Stimulated activated CD4-positive, alpha-beta T cell treated with anti-CD3 and anti-CD28 coated beads, Interleukin-1b, Interleukin-23, amount 100 ng/mL, for 48 hours (primary cell): ENCODE data around the gene CDH4.
"Not testable (repeated sequence)": the region's sequence is repeated elsewhere in the genome, so short reads cannot be mapped to it uniquely, and the experiment has no call there.

Source experiments
- DNase-seq: peaks from one replicate; pipeline ENCODE4 v3.0.0-alpha.2; 2020

CDH4 gene

DNA sequence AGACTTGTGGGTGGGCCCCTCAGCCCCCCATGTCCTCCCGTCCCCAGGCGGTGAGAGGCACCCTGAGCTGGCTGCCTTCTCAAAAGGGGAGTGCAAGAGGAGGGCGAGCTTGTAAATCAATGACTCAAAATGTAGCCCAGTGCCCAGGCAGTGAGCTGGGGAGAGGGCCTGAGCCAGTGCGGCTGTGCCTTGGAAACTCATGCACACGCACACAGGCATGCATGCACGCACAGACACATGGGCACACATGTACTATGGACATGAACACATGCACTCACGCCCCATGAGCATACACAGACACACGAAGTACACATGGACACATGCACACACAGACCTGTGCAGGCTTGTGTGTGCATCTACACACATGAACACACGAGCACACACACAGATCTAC, 680.1 kb downstream of the CDH4 start:
- no peak for DNase-seq

DNA sequence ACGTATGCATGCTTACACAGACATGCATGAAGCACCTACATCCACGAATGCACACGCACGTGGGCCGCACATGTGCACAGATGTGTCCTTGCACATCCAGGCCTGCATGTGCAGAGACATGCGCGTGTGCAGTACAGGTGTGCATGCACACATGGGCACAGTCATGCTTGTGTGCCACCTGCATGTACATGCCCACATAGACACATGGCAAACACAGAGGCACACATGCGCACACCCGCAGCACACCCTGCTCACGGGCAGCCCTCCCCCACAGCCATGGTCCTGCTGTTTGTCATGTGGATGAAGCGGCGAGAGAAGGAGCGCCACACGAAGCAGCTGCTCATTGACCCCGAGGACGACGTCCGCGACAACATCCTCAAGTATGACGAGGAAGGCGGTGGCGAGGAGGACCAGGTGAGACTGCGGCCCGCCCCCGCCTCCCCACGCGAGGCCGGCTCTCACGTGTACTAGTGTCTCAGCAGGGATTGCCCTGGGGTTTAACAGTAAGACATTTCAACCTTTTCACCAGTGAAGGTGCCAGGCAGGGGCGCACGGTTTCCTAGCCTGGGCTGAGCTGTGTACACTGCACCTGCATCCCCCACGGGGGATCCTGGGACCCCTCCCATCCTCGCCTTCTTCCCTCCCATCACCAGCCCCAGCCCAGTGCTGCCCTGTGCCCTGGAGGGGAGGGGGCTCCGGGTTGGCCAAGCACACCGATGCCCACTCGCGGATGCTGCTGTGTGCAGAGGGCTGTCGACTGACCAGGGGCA, 680.8 kb downstream of the CDH4 start:
- DNase-seq, result no peak

DNA sequence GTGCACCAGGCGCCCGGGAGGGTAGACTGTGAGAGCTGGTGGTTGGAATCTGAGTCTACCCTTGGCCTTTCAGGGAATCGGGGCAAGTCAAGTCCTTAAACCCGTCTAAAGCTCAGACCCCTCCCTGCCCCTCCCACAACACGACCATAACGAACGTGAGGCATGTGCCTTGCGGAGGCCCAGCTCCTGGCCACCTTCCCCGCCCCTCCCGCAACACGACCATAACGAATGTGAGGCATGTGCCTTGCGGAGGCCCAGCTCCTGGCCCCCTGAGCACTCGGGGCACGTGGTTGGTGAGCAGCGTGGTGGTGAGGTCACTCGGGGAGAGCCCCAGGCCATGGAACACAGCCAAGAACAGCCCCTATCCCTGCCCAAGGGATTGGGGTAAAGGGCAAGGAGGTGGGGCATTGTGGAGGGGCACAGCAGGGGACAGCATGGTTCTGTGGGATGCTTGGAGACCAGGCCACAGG, 681.5 kb downstream of the CDH4 start:
- no peak for DNase-seq

DNA sequence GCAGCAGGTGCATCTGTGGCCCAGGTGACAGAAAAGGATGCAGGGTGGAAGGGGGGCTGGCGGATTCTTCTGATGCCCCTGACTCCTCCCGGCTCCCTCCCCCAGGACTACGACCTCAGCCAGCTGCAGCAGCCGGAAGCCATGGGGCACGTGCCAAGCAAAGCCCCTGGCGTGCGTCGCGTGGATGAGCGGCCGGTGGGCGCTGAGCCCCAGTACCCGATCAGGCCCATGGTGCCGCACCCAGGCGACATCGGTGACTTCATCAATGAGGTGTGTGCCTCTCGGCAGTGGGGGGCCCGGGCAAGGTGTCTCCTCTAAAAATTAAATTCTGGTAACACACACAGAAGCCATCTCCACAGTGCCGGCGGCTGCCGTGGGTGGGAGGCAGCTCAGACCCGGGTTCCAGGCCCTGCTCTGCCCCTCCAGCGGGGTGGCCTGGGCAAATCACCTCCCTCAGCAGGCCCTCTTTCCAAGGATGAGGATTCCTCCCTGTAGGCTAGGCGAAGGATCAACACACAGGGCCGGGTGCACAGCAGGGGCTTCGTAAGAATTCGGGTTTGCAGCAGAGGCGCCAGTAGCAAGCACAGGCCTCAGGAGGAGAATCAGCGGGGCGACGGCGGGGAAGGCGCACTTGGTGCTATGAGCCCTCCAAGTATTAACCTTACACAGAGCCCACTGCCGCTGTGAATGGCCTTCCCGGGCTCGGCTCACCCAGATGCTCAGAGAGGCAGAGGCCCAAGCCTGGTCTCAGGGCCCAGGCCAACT, 682.1 kb downstream of the CDH4 start:
- no peak for DNase-seq

DNA sequence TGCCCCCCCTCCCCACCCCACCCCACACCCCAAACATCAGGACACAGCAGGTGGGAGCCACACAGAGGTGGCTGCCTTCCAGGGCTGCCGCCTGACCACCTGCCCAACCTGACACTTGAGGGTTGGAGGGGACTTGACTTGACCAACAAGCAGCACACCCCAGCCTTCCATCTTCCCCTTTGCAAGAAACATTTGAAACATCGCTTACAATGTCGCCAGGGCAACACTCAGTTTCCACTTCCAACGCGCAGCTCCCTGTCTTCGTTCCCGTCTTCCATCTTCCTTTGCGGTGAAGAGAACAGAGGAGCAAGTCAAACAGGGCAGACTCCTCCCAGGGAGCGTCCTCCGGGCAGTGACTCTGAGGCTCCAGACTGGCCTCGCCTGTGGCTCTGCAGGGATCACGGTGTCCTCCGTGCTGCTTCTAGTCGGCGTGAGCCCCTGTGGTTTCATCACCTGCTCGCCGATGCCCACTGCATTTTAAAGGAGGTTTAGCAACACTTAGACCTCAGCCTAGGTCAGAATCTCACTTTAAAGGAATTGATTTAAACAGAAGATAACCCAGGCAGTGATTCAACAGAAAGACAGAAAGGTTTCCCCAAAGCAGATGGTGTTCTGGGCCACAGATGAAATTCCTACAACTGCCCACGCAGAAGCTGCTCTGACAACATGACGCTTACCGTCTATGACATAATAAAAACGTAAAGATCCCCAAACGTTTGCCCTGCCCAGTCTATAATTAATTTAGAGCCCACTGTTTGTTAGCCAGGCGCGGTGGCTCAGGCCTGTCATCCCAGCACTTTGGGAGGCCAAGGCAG, 682.9 kb downstream of the CDH4 start:
- DNase-seq, result no peak

DNA sequence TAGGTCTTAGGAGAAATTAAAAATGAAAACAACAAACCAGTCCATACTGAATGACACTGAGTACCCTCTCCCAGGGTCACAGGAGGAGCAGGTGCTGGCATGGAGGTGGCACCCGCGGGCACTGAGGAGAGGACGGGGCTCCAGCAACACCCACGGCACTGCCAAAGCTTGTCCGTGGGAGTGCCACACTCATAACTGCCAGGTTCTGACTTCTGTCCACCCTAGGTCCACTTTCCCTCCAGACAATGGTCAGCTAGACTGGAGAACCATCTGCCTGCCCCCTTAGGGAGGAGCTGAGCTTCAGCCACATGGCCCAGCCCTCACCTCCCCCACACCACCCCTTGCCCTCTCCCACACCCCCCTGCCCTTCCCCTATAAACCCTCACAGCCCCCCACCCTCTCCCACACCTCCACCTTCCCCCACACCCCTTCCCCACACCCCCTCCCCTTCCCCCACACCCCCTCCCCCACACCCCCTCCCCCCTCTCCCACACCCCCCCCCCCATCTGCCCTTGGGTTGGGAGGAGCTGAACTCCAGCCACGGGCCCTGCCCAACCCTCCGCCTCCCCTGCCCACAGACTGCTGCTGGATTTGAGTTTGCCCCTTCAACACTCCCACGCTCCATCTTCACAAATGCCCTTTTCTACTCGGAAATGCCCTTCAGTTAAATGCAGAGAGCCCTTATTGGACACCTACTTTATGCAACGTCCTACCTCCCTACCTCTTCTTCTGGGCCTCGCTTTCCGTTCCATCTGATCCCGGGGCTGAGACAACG, 684.1 kb downstream of the CDH4 start:
- DNase-seq, result no peak

DNA sequence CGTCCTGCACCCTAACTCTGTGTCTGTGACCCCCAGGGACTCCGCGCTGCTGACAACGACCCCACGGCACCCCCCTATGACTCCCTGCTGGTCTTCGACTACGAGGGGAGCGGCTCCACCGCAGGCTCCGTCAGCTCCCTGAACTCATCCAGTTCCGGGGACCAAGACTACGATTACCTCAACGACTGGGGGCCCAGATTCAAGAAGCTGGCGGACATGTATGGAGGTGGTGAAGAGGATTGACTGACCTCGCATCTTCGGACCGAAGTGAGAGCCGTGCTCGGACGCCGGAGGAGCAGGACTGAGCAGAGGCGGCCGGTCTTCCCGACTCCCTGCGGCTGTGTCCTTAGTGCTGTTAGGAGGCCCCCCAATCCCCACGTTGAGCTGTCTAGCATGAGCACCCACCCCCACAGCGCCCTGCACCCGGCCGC, 684.7 kb downstream of the CDH4 start:
- DNase-seq, result no peak

DNA sequence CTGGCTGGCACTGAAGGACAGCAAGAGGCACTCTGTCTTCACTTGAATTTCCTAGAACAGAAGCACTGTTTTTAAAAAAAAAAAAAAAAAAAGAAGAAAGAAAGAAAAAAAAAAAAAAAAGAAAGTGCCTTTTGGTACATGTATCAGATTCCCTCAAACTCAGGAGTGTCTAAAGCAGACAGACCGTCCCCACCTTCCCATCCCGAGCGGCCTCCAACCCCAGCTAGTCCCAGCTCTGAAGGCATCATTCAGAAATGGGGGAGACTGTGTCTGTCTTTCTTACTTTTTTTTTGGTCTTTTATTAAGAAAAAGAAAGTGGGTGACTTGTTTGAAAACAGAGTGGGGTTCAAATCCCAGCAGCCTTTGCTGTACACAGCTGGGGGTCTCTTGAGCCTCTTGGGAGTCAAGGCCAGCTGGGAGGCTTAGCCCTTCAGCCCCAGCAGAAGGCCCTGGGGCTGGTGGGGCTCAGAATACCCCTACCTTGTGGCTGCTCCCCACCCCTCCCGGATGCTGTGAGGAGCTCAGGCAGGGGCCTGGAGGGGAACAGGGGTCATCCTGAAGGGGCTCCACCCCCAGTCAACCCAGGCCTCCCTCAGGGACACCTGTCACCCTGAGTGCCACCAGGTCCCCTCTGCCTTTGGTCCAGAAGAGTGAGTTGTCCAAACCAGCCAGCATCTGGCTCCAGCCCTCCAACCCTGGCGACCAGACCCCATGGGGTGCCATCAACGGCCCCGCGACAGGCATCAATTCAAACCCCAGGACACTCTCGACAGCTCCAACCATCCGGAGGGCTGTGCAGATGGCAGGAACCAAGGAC, 685.3 kb downstream of the CDH4 start:
- no peak for DNase-seq

DNA sequence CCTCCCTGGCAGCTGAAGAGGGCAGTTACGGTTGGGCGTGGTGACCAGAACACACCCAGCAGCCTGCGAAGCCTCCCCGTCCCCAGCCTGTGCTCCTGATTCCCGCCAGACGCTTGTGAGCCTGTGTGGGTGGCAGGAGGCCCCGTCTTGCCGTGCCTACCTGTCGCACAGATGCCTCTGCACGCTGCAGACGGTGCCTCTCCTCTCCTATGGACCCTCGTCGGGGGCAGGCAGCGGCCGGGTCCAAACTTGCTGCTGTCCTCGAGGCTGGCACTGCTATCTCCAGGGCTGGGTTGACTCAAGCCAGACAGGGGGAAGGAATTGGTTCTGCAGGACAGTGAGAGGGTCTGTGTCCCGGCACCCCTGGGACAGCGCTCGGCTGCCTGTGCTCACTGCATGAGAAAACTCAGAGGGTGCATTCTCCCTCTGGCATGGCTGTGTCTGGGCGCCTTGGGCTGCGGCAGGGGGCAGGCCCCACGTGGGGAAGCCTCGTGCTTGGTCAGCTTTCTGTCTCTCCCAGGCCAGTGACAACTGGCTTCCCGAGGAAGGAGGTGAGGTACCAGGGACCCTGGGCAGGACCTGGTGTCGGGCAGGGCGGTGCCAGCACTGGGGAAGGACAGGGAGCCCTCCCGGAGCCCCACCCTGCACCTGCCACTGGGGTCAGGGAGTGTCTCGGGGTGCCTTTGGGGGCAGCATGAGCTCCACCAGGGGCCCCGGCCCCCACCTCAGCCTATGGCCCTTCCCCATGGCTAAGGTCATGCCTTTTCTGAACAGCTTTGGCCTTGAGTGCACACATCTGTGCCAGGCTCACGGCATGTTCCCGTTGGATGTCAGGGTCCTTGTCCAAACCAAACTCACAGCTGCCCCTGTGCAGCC, 686.1 kb downstream of the CDH4 start:
- no peak for DNase-seq

DNA sequence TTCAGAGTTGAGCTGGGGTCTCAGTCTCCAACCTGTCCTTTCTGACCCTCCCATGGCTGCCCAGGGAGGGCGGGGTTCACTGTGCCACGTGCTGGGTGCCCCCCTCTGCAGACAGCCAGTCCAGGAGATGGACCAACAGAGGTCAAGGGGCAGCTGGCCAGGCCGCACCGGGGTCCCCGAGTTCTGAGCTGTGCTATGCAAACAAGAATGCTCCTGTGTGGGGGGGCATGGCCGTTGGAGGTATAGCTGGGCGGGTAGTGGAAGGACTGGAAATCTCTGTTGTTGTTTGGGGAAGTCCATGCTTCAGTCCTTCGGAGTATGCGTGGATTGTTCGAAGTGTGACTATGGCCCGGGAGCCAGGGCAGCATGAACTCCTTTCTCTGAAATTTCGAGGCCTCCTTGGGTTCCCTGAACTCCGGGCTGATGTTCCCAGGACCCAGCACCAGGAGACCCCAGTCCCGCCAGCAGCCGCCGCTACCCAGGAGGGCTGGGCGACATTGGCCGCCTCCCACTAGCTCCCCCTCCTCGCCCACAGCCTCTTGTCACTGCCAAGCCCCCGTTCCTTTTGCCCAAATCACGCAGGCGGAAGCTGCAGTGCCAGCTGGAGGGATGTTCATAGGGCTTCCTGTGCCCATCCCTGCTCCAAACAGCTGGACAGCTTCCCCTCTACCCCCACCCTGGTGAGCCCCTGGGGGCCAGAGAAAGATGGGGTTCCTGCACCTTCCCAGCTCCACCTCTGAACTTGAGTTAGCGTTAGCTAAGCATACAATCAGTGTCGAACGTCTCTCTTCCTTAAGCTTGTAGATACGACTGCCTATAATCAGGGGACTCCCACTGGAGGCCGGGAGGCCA, 687.0 kb downstream of the CDH4 start:
- DNase-seq, result no peak

DNA sequence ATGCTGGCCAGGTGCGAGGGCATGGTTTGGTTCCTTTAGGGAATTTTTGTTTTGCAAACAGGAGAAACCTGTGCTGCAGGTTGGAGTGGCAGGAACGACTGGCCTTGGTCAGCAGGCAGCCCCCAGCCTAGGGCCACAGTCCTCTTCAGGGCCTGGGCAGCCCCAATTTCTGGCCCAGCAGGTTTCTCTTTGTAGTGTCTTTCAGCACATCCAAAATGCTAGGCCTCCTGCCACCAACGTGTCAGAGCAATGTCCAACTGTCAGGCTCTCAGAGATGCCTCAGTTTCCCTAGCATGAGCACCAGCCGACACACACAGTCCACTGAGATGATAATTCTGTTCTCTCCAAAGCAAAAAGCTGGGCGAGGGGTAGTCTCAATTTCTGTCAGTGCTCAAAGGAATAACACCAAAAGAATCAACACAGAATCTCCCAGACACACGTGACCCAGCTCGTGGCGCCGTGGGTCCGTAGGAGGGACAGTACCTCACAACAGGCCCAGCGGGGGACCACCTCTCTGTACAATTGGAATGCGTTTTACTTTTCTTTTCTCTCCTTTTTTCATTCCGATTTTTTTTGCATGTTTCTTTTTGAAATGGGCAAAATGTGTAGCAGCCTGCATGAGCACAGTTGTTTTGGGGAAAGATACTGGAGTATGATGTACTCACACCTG, 687.8 kb downstream of the CDH4 start:
- no peak for DNase-seq

DNA sequence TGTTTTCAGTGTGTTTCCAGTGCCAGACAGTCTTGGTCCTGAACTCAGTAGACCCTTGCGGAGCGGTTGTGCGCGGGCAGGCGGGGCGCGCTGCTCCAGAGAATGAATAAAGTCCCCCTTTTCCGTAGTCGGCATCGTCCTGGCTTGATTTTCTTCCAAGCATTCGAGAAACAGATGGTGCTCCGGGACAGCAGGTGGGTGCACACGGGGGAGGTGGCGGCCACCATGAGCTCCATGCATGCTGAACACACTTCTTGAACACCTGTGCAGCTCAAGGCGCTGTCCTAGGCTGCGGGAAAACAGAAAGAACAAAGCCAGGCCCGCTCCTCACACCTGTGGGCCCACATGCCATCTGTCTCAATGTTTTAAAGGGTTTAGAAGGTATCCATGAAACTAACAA, 688.4 kb downstream of the CDH4 start:
- no peak for DNase-seq

DNA sequence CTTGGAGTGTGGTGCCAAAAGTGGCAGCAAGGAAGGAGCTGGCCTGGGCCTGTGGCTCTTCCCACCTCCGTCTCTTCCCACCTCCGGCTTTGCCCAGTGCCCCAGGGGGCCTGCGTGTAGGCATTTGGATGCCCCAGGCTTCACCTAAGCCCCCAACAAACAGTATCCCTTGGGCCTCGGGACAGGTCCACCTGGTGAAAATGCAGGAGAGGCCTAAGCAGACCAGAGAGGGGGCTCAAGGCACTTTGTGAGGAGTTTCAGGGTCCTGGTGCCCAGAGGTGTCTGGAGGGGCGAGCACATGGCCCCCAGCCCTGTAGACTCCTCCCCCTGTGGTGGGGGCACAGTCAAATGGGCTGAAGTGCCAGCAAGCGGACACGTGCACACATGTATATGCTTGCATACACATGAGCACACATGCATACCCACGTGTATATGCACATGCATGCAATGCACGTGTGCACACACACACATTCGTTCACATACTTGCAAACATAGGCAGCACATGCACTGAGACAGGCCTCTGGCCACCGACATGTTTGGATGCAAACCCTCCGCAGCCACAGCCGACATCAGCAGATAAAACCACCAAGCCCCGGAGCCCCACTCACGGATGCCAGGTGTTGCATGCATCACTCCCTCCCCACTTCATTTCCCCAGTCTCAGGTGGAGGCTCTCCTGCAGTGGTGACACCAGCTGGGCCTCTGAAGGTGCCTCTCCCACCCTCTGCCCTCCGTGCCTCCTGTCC, 689.1 kb downstream of the CDH4 start:
- no peak for DNase-seq

DNA sequence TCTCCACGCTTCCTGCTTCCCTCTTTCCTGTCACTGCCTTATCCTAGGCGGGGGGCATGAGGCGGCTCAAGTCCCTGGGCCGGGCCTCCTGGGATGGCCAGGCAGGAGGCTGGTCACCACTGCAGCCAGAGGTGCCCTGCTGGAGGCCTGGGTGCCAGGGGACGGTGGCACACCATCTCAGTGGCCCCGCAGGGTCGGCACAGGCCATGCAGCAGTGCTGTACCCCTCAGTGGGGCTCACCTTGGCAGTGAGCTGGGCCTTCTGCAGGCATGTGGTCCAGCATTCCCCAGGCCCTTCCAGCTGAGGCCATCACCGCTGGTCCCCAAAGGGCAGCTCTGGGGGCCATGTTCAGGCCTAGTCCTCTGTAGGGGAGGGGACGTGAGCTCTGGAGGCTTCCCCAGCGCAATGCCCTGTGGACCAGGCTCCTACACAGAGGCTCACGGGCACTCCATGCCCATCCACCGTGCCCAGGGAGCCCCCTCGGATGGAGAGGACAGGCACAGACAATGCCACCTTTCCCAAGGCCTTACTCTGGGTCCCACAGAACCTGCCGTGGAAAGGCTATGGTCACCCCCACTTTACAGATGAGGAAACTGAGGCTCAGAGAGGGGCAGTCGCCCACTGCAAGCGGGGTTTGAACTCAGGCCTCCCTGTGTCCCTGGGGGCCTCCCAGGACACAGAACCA, 689.8 kb downstream of the CDH4 start:
- DNase-seq, result no peak

DNA sequence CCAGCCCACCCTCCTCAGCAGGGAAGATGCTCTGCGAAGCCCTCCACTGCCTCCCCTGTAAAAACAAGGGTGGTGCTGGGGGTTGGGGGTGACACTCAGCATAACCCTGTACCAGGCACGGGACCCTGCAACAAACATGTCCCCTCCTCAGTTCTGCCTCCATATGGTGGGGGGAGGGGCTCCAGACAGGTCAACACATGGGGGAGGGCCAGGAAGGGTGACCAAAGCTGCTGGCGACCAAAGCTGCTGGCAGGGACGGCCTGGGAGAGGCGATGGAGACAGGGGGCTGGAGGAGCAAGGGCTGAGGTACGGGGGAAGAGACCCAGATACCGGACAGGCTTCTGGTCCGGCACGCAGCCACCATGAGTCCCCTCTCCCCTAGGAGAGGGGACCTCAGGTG, 690.5 kb downstream of the CDH4 start:
- DNase-seq, result no peak

DNA sequence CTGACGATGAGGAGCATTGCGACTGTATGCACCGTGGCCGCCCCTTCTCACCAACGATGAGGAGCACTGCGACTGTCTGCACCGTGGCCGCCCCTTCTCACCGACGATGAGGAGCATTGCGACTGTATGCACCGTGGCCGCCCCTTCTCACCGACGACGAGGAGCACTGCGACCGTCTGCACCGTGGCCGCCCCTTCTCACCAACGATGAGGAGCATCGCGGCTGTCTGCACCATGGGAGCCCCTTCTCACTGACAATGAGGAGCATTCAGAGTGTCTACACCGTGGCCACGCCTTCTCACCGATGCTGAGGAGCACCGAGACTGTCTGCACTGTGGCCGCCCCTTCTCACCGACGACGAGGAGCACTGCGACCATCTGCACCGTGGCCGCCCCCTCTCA, 692.9 kb downstream of the CDH4 start:
- DNase-seq, result not testable (repeated sequence)

DNA sequence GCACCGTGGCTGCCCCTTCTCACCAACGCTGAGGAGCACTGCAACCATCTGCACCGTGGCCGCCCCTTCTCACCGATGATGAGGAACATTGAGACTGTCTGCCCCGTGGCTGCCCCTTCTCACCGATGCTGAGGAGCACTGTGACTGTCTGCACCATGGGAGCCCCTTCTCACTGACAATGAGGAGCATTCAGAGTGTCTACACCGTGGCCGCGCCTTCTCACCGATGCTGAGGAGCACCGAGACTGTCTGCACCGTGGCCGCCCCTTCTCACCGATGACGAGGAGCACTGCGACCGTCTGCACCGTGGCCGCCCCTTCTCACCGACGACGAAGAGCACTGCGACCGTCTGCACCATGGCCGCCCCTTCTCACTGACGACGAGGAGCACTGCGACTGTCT, 693.4 kb downstream of the CDH4 start:
- DNase-seq, result not testable (repeated sequence)

DNA sequence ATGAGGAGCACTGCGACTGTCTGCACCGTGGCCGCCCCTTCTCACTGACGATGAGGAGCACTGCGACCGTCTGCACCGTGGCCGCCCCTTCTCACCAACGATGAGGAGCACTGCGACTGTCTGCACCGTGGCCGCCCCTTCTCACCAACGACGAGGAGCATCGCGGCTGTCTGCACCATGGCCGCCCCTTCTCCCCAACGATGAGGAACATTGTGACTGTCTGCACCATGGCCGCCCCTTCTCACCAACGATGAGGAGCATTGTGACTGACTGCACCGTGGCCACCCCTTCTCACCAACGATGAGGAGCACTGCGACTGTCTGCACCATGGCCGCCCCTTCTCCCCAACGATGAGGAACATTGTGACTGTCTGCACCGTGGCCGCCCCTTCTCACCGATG, 696.0 kb downstream of the CDH4 start:
- DNase-seq, result not testable (repeated sequence)
